Measurements from ENCODE around the gene CACNB2.

GRCh38 chr10:18323916-18324315, 183.7 kb downstream of the CACNB2 start:
- TF ChIP-seq FOXM1 (IDR thresholded peaks at IDR 0.05; ENCODE audit: low read depth) (no peak), POLR2AphosphoS5 (IDR thresholded peaks at IDR 0.05; ENCODE audit: low read depth, low read length) (no peak), NFIC (IDR thresholded peaks at IDR 0.05; ENCODE audit: borderline replicate concordance) (no peak), CTCF (IDR thresholded peaks at IDR 0.05) (no peak), REST (IDR thresholded peaks at IDR 0.05; ENCODE audit: low read depth, low read length) (no peak)
